ENCODE data around the gene CD247. TPM values are rescaled to one million over a fixed set of nuclear protein-coding genes. Genes with fewer than 3 reads are reported as not detected.
A peak's percentile ranks its signal among the peaks of the same experiment; 100 is the strongest.

Gene CD247
- total and polyA plus RNA-seq, 10 of the 15 experiments (the other 5 are each of a cell fraction or from before 2014, with no cell fraction given): 0.10 to 0.77 (median 0.30) TPM

DNA sequence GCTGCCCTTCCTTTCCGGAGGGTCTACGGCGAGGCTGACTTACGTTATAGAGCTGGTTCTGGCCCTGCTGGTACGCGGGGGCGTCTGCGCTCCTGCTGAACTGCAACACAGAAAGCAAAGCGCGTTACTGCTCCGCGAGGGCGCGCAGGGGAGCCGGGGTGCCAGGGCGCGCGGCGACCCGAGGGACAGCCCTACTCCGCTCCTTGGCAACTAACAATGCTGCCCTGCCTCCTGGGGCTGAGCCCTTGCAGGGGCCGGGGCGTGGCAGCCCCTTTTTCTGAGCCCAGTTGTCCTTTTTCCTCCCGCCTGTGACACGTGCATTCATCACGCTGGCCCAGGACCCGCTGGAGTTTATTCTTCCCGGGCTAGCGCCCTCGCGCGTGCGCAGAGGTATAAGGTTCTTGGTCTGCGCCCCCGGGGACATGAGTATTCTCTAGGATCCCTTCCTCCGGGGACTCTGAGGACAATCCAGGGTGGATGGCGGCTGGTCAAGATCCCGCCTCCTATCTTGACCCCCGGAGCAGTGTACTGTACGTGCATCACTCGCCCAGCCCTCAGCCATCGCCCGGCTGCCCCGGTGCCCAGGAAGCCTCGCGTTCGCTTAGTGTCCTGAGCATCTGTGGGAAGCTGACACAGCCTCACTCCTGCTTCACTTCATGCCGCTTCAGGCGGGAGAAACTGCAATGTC is 78.9 kb downstream of the CD247 start (continued):
- TF ChIP-seq, protein P1, sequence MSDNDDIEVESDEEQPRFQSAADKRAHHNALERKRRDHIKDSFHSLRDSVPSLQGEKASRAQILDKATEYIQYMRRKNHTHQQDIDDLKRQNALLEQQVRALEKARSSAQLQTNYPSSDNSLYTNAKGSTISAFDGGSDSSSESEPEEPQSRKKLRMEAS (IDR thresholded peaks at IDR 0.05; ENCODE audit: low read depth, low read length): 0 out of 2 replicates have a peak, but pooled peaks have one; percentile 49
- TF ChIP-seq IKZF1 (conservative IDR thresholded peaks at IDR 0.05): 0 out of 2 replicates have a peak, but pooled peaks have one; percentile 13
- no peak for TF ChIP-seq KDM1A (IDR thresholded peaks at IDR 0.05; ENCODE audit: borderline replicate concordance)
- TF ChIP-seq EGR1 (IDR thresholded peaks at IDR 0.05; ENCODE audit: borderline replicate concordance in 1 of 2, low read depth in 2 of 2, low read length in 2 of 2): peak in 1 of 2 experiments; percentile 78; a peak in 1 of 3 replicates
- TF ChIP-seq DPF2 (IDR thresholded peaks at IDR 0.05): no peak
- TF ChIP-seq, protein P2, sequence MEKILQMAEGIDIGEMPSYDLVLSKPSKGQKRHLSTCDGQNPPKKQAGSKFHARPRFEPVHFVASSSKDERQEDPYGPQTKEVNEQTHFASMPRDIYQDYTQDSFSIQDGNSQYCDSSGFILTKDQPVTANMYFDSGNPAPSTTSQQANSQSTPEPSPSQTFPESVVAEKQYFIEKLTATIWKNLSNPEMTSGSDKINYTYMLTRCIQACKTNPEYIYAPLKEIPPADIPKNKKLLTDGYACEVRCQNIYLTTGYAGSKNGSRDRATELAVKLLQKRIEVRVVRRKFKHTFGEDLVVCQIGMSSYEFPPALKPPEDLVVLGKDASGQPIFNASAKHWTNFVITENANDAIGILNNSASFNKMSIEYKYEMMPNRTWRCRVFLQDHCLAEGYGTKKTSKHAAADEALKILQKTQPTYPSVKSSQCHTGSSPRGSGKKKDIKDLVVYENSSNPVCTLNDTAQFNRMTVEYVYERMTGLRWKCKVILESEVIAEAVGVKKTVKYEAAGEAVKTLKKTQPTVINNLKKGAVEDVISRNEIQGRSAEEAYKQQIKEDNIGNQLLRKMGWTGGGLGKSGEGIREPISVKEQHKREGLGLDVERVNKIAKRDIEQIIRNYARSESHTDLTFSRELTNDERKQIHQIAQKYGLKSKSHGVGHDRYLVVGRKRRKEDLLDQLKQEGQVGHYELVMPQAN (conservative IDR thresholded peaks at IDR 0.05): peak; percentile 49; the same call in 1 of the 2 replicates
- no peak for TF ChIP-seq GABPA (IDR thresholded peaks at IDR 0.05; ENCODE audit: low read depth)
- no peak for TF ChIP-seq SRF (IDR thresholded peaks at IDR 0.05; ENCODE audit: low read depth in 2 of 2, low read length in 2 of 2)
- no peak for TF ChIP-seq ZNF274 (IDR thresholded peaks at IDR 0.05; ENCODE audit: insufficient read depth, insufficient read length)
- TF ChIP-seq BMI1 (IDR thresholded peaks at IDR 0.05; ENCODE audit: borderline replicate concordance): no peak
- TF ChIP-seq EP300 (IDR thresholded peaks at IDR 0.05; ENCODE audit: borderline replicate concordance in 1 of 2, control insufficient read depth in 1 of 2, low read depth in 2 of 2, low read length in 2 of 2): no peak
- TF ChIP-seq HDAC6 (IDR thresholded peaks at IDR 0.05; ENCODE audit: unreplicated experiment): peak; percentile 97
- TF ChIP-seq, protein P3, sequence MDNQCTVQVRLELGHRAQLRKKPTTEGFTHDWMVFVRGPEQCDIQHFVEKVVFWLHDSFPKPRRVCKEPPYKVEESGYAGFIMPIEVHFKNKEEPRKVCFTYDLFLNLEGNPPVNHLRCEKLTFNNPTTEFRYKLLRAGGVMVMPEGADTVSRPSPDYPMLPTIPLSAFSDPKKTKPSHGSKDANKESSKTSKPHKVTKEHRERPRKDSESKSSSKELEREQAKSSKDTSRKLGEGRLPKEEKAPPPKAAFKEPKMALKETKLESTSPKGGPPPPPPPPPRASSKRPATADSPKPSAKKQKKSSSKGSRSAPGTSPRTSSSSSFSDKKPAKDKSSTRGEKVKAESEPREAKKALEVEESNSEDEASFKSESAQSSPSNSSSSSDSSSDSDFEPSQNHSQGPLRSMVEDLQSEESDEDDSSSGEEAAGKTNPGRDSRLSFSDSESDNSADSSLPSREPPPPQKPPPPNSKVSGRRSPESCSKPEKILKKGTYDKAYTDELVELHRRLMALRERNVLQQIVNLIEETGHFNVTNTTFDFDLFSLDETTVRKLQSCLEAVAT (IDR thresholded peaks at IDR 0.05): no peak
